Mammary epithelial cell (primary cell): ENCODE results near the gene DENND4C.

Experiments used
- EZH2 ChIP-seq: IDR thresholded peaks from 2 replicates; pipeline ENCODE4 v1.6.1; 2012; ENCODE audit warnings: low read length, inconsistent platforms, borderline replicate concordance
- TF ChIP-seq, protein P1 (sequence below), 2 donors: IDR thresholded peaks in 1 of 2; conservative IDR thresholded peaks in 1 of 2; 2 replicates each; pipeline ENCODE4 v1.5.1; 2011 to 2012; ENCODE audit warnings: inconsistent platforms in 2 of 2, low read length in 2 of 2, mild to moderate bottlenecking in 2 of 2, control low read depth in 1 of 2, low read depth in 1 of 2; ENCODE audit not compliant: insufficient read depth in 1 of 2; ENCODE audit errors: extremely low read depth in 1 of 2

DNA sequence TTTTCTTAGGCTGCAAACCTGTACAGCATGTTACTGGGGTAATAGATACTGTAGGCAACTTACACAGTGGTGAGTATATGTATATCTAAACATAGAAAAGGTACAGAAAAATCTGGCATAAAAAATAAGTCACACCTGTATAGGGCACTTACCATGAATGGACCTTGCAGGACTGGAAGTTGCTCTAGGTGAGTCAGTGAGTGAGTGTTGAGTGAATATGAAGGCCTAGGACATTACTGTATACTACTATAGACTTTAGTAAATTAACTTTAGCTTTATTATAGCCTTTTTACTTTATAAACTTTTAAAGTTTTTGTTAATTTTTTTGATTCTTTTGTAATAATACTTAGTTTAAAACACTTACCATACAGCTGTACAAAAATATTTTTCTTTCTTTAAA lies 51.3 kb downstream of the DENND4C start:
- TF ChIP-seq, protein P1, sequence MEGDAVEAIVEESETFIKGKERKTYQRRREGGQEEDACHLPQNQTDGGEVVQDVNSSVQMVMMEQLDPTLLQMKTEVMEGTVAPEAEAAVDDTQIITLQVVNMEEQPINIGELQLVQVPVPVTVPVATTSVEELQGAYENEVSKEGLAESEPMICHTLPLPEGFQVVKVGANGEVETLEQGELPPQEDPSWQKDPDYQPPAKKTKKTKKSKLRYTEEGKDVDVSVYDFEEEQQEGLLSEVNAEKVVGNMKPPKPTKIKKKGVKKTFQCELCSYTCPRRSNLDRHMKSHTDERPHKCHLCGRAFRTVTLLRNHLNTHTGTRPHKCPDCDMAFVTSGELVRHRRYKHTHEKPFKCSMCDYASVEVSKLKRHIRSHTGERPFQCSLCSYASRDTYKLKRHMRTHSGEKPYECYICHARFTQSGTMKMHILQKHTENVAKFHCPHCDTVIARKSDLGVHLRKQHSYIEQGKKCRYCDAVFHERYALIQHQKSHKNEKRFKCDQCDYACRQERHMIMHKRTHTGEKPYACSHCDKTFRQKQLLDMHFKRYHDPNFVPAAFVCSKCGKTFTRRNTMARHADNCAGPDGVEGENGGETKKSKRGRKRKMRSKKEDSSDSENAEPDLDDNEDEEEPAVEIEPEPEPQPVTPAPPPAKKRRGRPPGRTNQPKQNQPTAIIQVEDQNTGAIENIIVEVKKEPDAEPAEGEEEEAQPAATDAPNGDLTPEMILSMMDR (conservative IDR thresholded peaks at IDR 0.05 in 1 of 2, IDR thresholded peaks at IDR 0.05 in 1 of 2; ENCODE audit: extremely low read depth in 1 of 2, insufficient read depth in 1 of 2, low read depth in 1 of 2, low read length in 2 of 2) = no peak
- TF ChIP-seq EZH2 = no peak
